Natural killer cell (primary cell): ENCODE measurements around the gene ADRA1B. TPM values are rescaled to one million over a fixed set of nuclear protein-coding genes. Genes with fewer than 3 reads are reported as not detected.
"Not testable (repeated sequence)": the region's sequence is repeated elsewhere in the genome, so short reads cannot be mapped to it uniquely, and the experiment has no call there.

Experiments used
- ATAC-seq, 3 donors: fragments of 150-1000 bp in 2 of 3; fragments of 200-7000 bp in 1 of 3; cut with Tn5 transposase; 1 replicate in 1 of 3; 2 replicates in 2 of 3; pipeline ENCODE4 v1.10.0; 2021; ENCODE audit warnings: mild to moderate bottlenecking in 2 of 3, moderate library complexity in 2 of 3
- DNase-seq, 2 donors: peaks; one replicate each; pipeline versions ENCODE4 v3.0.0 to v3.0.0-alpha.2; 2013 to 2021; ENCODE audit warnings: mixed read lengths in 1 of 2
- H3K27ac ChIP-seq: one replicate; pipeline ENCODE4 v1.5.1; 2013; ENCODE audit warnings: mild to moderate bottlenecking, low read length
- H3K27me3 ChIP-seq: one replicate; pipeline ENCODE4 v1.6.1; 2013; ENCODE audit warnings: low read length; ENCODE audit not compliant: control insufficient read depth, insufficient read depth
- H3K36me3 ChIP-seq: one replicate; pipeline ENCODE4 v1.6.1; 2013; ENCODE audit warnings: low read length; ENCODE audit not compliant: control insufficient read depth, insufficient read depth
- H3K4me1 ChIP-seq: one replicate; pipeline ENCODE4 v1.6.1; 2013; ENCODE audit warnings: low read length; ENCODE audit not compliant: control insufficient read depth, insufficient read depth
- H3K4me3 ChIP-seq: one replicate; pipeline ENCODE4 v1.5.1; 2013; ENCODE audit warnings: low read length
- H3K9me3 ChIP-seq: one replicate; pipeline ENCODE4 v1.6.1; 2013; ENCODE audit warnings: low read length; ENCODE audit not compliant: control insufficient read depth, insufficient read depth
- H3K27ac Mint-ChIP-seq, 2 donors: one replicate each; pipeline ENCODE4 v1.8.0; 2022; ENCODE audit warnings: mild to moderate bottlenecking in 2 of 2, mixed read lengths in 2 of 2, moderate library complexity in 1 of 2
- H3K27me3 Mint-ChIP-seq, 2 donors: one replicate each; pipeline ENCODE4 v1.8.0; 2022; ENCODE audit warnings: low read depth in 2 of 2, mixed read lengths in 2 of 2
- H3K36me3 Mint-ChIP-seq: one replicate; pipeline ENCODE4 v1.8.0; 2022; ENCODE audit warnings: mixed read lengths
- H3K4me1 Mint-ChIP-seq, 2 donors: one replicate each; pipeline ENCODE4 v1.8.0; 2022; ENCODE audit warnings: mixed read lengths in 2 of 2
- H3K4me3 Mint-ChIP-seq: one replicate; pipeline ENCODE4 v1.8.0; 2022; ENCODE audit warnings: mild to moderate bottlenecking, moderate library complexity, mixed read lengths
- H3K9me3 Mint-ChIP-seq, 2 donors: one replicate each; pipeline ENCODE4 v1.8.0; 2022; ENCODE audit warnings: mixed read lengths in 2 of 2
- CTCF ChIP-seq: fragments of 200-600 bp; IDR thresholded peaks from one replicate; pipeline ENCODE4 v1.8.0; 2022; ENCODE audit warnings: antibody characterized with exemption
- WGBS: methylation state at CpG from one replicate; pipeline ENCODE4 v1.1.7; 2013; ENCODE audit warnings: missing lambda C conversion rate; ENCODE audit not compliant: insufficient coverage; 5-methylcytosine and 5-hydroxymethylcytosine counted together
- intact Hi-C: fragments of 100-400 bp; cut with micrococcal nuclease; formaldehyde crosslinking; loops from one replicate; pipeline ENCODE4 v1.14.2; 2022
- total RNA-seq, 4 donors: library from RNA; stranded (reverse); fragments of 120-200 nt in 1 of 4; gene quantifications; one replicate each; pipeline versions ENCODE4 v1.2.3 to v1.2.4, GENCODE V29; 2013 to 2022

The ADRA1B gene
- total RNA-seq, 3 donors from 2014 or later (not counting 1 experiment from before 2014, with no cell fraction given) = not detected

GRCh38 chr5:160009591-160009989 lies 93.3 kb downstream of the ADRA1B start:
- Mint-ChIP-seq H3K9me3 (no peaks in the 10 kb centered on the region), H3K4me1 (peaks cover 28 to 30% of the 10 kb centered on the region in 2 donors), H3K4me3 (peak overlapping the region; percentile 96), H3K36me3 (no peaks in the 10 kb centered on the region), H3K27me3 (peaks cover 3 to 5% of the 10 kb centered on the region in 2 donors), H3K27ac (peak overlapping the region; percentile 92 to 94)
- peaks cover 18% of the 10 kb centered on the region for H3K4me1 ChIP-seq
- DNase-seq (no peak), ATAC-seq (peak in 1 of 3 donors; percentile 3)
- 2% methylated on average over 11 of the region's 11 CpGs for whole genome bisulfite sequencing
- H3K36me3 ChIP-seq = peaks cover 19% of the 10 kb centered on the region
- peak overlapping the region; percentile 63 for H3K4me3 ChIP-seq
- no peak overlapping the region for H3K27ac ChIP-seq
- no peaks in the 10 kb centered on the region for H3K9me3 ChIP-seq
- no peak for TF ChIP-seq CTCF
- intact Hi-C loops = loop anchor here (1.0 to 2.0 kb wide), 3 partner anchors 110 to 747 kb away; partner anchors contain the start of genes PWWP2A, SLU7 and UBLCP1
- H3K27me3 ChIP-seq = no peaks in the 10 kb centered on the region

GRCh38 chr5:160011471-160011870 lies 95.2 kb downstream of the ADRA1B start:
- H3K4me1 ChIP-seq = peaks cover 18% of the 10 kb centered on the region
- H3K9me3 ChIP-seq = no peaks in the 10 kb centered on the region
- peaks cover 3 to 5% of the 10 kb centered on the region in 2 donors for H3K27me3 Mint-ChIP-seq
- H3K27me3 ChIP-seq = no peaks in the 10 kb centered on the region
- DNase-seq (no peak), ATAC-seq (no peak)
- no peak for TF ChIP-seq CTCF
- H3K9me3 Mint-ChIP-seq = no peaks in the 10 kb centered on the region
- H3K36me3 ChIP-seq = peaks cover 23% of the 10 kb centered on the region
- peak overlapping the region; percentile 92 to 94 for H3K27ac Mint-ChIP-seq
- H3K27ac ChIP-seq = no peak overlapping the region
- H3K4me1 Mint-ChIP-seq = peaks cover 28 to 37% of the 10 kb centered on the region in 2 donors
- H3K4me3 Mint-ChIP-seq = peak overlapping the region; percentile 52
- intact Hi-C loops = no loop called here
- no peaks in the 10 kb centered on the region for H3K36me3 Mint-ChIP-seq
- no peak overlapping the region for H3K4me3 ChIP-seq

- peaks cover 13% of the 10 kb centered on the region for H3K4me1 ChIP-seq
- H3K27me3 ChIP-seq, H3K27ac Mint-ChIP-seq, H3K4me3 Mint-ChIP-seq, intact Hi-C loops, H3K9me3 Mint-ChIP-seq, DNase-seq, H3K27me3 Mint-ChIP-seq, ATAC-seq, H3K9me3 ChIP-seq, H3K27ac ChIP-seq, H3K36me3 Mint-ChIP-seq, H3K4me3 ChIP-seq: not testable (repeated sequence)
- peaks cover 22 to 37% of the 10 kb centered on the region in 2 donors for H3K4me1 Mint-ChIP-seq
- H3K36me3 ChIP-seq = peaks cover 23% of the 10 kb centered on the region
- WGBS = 97% methylated on average over 6 of the region's 6 CpGs
Measured at GRCh38 chr5:160014197-160014596, 97.9 kb downstream of the ADRA1B start.

GRCh38 chr5:160018945-160019625 lies 102.8 kb downstream of the ADRA1B start:
- H3K4me1 ChIP-seq = peaks cover 4% of the 10 kb centered on the region
- H3K36me3 Mint-ChIP-seq = no peaks in the 10 kb centered on the region
- H3K27me3 Mint-ChIP-seq = no peaks in the 10 kb centered on the region
- H3K36me3 ChIP-seq = peaks cover 7% of the 10 kb centered on the region
- no peaks in the 10 kb centered on the region for H3K9me3 ChIP-seq
- ATAC-seq (no peak), DNase-seq (no peak)
- H3K27me3 ChIP-seq = no peaks in the 10 kb centered on the region
- 94% methylated on average over 2 of the region's 2 CpGs for WGBS
- no peak overlapping the region for H3K4me3 ChIP-seq
- no peaks in the 10 kb centered on the region for H3K9me3 Mint-ChIP-seq
- H3K27ac ChIP-seq = no peak overlapping the region
- H3K27ac Mint-ChIP-seq = no peak overlapping the region
- H3K4me3 Mint-ChIP-seq = no peak overlapping the region
- intact Hi-C loops = no loop called here
- TF ChIP-seq CTCF = no peak
- peaks cover 5 to 25% of the 10 kb centered on the region in 2 donors for H3K4me1 Mint-ChIP-seq
